KOPT-K1 (cell line): Measurements from ENCODE around the gene IQCH.
"Not testable (repeated sequence)": the region's sequence is repeated elsewhere in the genome, so short reads cannot be mapped to it uniquely, and the experiment has no call there.

Experiments used
- H3K27ac ChIP-seq: fragments of 200-600 bp; sonication (generic); 2 replicates; pipeline ENCODE4 v1.5.1; 2016; ENCODE audit warnings: antibody characterized with exemption, mild to moderate bottlenecking, low read depth, low read length; ENCODE audit not compliant: poor library complexity, severe bottlenecking
- H3K36me3 ChIP-seq: fragments of 200-600 bp; sonication (generic); 2 replicates; pipeline ENCODE4 v1.5.1; 2017; ENCODE audit warnings: antibody characterized with exemption, mild to moderate bottlenecking, low read length, moderate library complexity; ENCODE audit not compliant: insufficient read depth
- H3K9me3 ChIP-seq: fragments of 200-600 bp; sonication (generic); 2 replicates; pipeline ENCODE4 v1.5.1; 2017; ENCODE audit warnings: antibody characterized with exemption, low read length, mild to moderate bottlenecking; ENCODE audit not compliant: insufficient read depth, poor library complexity, severe bottlenecking

Gene IQCH

GRCh38 chr15:67259806-67260205 is 5.2 kb downstream of the IQCH start:
- Histone ChIP-seq H3K36me3 (no peaks in the 10 kb centered on the region), H3K9me3 (no peaks in the 10 kb centered on the region), H3K27ac (no peak overlapping the region)

GRCh38 chr15:67266870-67267269 is 12.3 kb downstream of the IQCH start:
- Histone ChIP-seq H3K36me3 (no peaks in the 10 kb centered on the region), H3K9me3 (no peaks in the 10 kb centered on the region), H3K27ac (no peak overlapping the region)

GRCh38 chr15:67267440-67267839 is 12.9 kb downstream of the IQCH start:
- Histone ChIP-seq H3K27ac (no peak overlapping the region), H3K9me3 (no peaks in the 10 kb centered on the region), H3K36me3 (no peaks in the 10 kb centered on the region)

GRCh38 chr15:67267951-67268941 is 13.7 kb downstream of the IQCH start:
- H3K27ac ChIP-seq: no peak overlapping the region
- no peaks in the 10 kb centered on the region for H3K9me3 ChIP-seq
- H3K36me3 ChIP-seq: no peaks in the 10 kb centered on the region

- Histone ChIP-seq H3K36me3 (no peaks in the 10 kb centered on the region), H3K9me3 (peaks cover 5% of the 10 kb centered on the region), H3K27ac (no peak overlapping the region)
Observed at GRCh38 chr15:67274236-67274635, 19.6 kb downstream of the IQCH start.

GRCh38 chr15:67276666-67277065 is 22.1 kb downstream of the IQCH start:
- no peaks in the 10 kb centered on the region for H3K36me3 ChIP-seq
- peaks cover 5% of the 10 kb centered on the region for H3K9me3 ChIP-seq
- H3K27ac ChIP-seq: no peak overlapping the region

GRCh38 chr15:67280217-67280616 is 25.6 kb downstream of the IQCH start:
- H3K9me3 ChIP-seq: peaks cover under 1% of the 10 kb centered on the region
- no peak overlapping the region for H3K27ac ChIP-seq
- H3K36me3 ChIP-seq: no peaks in the 10 kb centered on the region

GRCh38 chr15:67281714-67282113 is 27.1 kb downstream of the IQCH start:
- no peak overlapping the region for H3K27ac ChIP-seq
- H3K9me3 ChIP-seq: peaks cover 4% of the 10 kb centered on the region
- H3K36me3 ChIP-seq: no peaks in the 10 kb centered on the region

- not testable (repeated sequence) for H3K27ac ChIP-seq, H3K9me3 ChIP-seq, H3K36me3 ChIP-seq
Observed at GRCh38 chr15:67285625-67286024, 31.0 kb downstream of the IQCH start.

- not testable (repeated sequence) for H3K36me3 ChIP-seq, H3K27ac ChIP-seq, H3K9me3 ChIP-seq
Observed at GRCh38 chr15:67286400-67286799, 31.8 kb downstream of the IQCH start.

- no peak overlapping the region for H3K27ac ChIP-seq
- peaks cover 3% of the 10 kb centered on the region for H3K9me3 ChIP-seq
- no peaks in the 10 kb centered on the region for H3K36me3 ChIP-seq
Observed at GRCh38 chr15:67290319-67290718, 35.7 kb downstream of the IQCH start.

- H3K9me3 ChIP-seq: no peaks in the 10 kb centered on the region
- H3K36me3 ChIP-seq: no peaks in the 10 kb centered on the region
Observed at GRCh38 chr15:67296188-67296587, 41.6 kb downstream of the IQCH start.

GRCh38 chr15:67296684-67297083 is 42.1 kb downstream of the IQCH start:
- no peaks in the 10 kb centered on the region for H3K36me3 ChIP-seq
- H3K27ac ChIP-seq: no peak overlapping the region
- no peaks in the 10 kb centered on the region for H3K9me3 ChIP-seq

More at GRCh38 chr15:67296188-67296587, 41.6 kb downstream of the IQCH start:
- H3K27ac ChIP-seq: no peak overlapping the region

GRCh38 chr15:67300266-67301025 is 45.9 kb downstream of the IQCH start:
- no peaks in the 10 kb centered on the region for H3K9me3 ChIP-seq
- no peaks in the 10 kb centered on the region for H3K36me3 ChIP-seq
- H3K27ac ChIP-seq: no peak overlapping the region
